Esophagus muscularis mucosa (tissue), 4 donors: ENCODE results near the gene PLSCR3.

Experiments
- EP300 ChIP-seq: sonication (generic); formaldehyde crosslinking; IDR thresholded peaks from one replicate; pipeline ENCODE4 v1.6.1; 2017; ENCODE audit warnings: antibody characterized with exemption
- POLR2A ChIP-seq: fragments of 450-650 bp; IDR thresholded peaks from one replicate; pipeline ENCODE4 v1.6.1; 2017; ENCODE audit warnings: antibody characterized with exemption, moderate library complexity, mild to moderate bottlenecking, low read depth
- TF ChIP-seq, protein P1 (sequence below), 3 experiments: fragments of 200-600 bp in 2 of 3; fragments of 450-650 bp in 1 of 3; sonication (generic) in 2 of 3; IDR thresholded peaks; one replicate each; pipeline ENCODE4 v1.5.1; 2017 to 2019; ENCODE audit warnings: antibody characterized with exemption in 3 of 3, mild to moderate bottlenecking in 2 of 3, moderate library complexity in 1 of 3

DNA sequence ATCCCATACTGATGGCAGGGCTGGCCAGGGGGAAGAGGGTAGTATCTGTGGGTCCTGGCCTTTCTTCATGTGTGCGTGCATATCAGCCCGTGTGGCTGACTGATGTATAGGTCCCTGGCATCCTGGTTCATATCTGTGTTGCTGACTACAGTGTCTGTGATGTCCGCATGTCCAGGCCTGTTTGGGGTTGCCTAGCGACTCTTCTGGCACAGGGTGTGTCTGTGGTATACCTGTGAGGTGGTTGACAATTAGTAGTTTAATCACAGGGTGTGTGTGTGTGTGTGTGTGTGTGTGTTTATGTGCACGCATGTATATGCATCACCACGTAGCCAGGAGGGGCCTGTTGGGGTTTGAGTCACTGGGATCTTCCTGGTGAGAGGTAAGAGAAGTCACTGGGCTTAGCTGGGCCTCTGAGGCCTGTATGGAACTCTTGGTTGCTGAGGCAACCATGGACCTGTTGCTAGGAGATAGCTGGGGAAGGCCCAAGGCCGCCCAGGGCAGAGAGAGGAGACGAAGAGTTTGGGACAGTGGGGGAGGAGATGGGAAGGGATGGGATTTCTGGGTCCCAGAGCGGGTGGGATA lies 40.0 kb downstream of the PLSCR3 start:
- TF ChIP-seq, protein P1, sequence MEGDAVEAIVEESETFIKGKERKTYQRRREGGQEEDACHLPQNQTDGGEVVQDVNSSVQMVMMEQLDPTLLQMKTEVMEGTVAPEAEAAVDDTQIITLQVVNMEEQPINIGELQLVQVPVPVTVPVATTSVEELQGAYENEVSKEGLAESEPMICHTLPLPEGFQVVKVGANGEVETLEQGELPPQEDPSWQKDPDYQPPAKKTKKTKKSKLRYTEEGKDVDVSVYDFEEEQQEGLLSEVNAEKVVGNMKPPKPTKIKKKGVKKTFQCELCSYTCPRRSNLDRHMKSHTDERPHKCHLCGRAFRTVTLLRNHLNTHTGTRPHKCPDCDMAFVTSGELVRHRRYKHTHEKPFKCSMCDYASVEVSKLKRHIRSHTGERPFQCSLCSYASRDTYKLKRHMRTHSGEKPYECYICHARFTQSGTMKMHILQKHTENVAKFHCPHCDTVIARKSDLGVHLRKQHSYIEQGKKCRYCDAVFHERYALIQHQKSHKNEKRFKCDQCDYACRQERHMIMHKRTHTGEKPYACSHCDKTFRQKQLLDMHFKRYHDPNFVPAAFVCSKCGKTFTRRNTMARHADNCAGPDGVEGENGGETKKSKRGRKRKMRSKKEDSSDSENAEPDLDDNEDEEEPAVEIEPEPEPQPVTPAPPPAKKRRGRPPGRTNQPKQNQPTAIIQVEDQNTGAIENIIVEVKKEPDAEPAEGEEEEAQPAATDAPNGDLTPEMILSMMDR (IDR thresholded peaks at IDR 0.05) = no peak
- TF ChIP-seq POLR2A = no peak
- no peak for TF ChIP-seq EP300
